GM12878 (cell line): ENCODE measurements around the gene DOK7. TPM values are rescaled to one million over a fixed set of nuclear protein-coding genes. Genes with fewer than 3 reads are reported as not detected.

Source experiments
- ATAC-seq: fragments of 200-7000 bp; cut with Tn5 transposase; 3 replicates; pipeline ENCODE4 v1.9.1; 2020; ENCODE audit warnings: mild to moderate bottlenecking, moderate library complexity
- BruUV-seq: library from RNA; stranded (reverse); fragments of 400-500 nt; replicated peaks from 2 replicates; lab custom pipeline; 2021; lab: Mats Ljungman, UMichigan
- CTCF ChIA-PET: fragments of 300-600 bp; sonication (Branson Sonifier 250); formaldehyde crosslinking; extraction: SDS; loops from one replicate; lab custom pipeline; 2021; ENCODE audit warnings: inconsistent platforms; lab: Yijun Ruan, JAX
- POLR2A ChIA-PET: fragments of 350-600 bp; formaldehyde crosslinking; extraction: SDS; loops from one replicate; lab custom pipeline; 2021; ENCODE audit warnings: inconsistent platforms; lab: Charles Lee
- RAD21 ChIA-PET: fragments of 300-600 bp; sonication (Branson Sonifier 250); formaldehyde crosslinking; loops from one replicate; lab custom pipeline; 2023; ENCODE audit warnings: antibody characterized with exemption; ENCODE audit not compliant: unreplicated experiment; lab: Charles Lee
- SMC1A ChIA-PET: fragments of 300-600 bp; sonication (Branson Sonifier 250); formaldehyde crosslinking; loops from one replicate; lab custom pipeline; 2023; ENCODE audit not compliant: unreplicated experiment, uncharacterized antibody; lab: Charles Lee
- DNase-seq: peaks from one replicate; pipeline ENCODE4 v3.0.0-alpha.2; 2011; ENCODE audit warnings: low read depth, low spot score
- FAIRE-seq: peaks from 3 replicates; lab custom pipeline; 2011; peaks lifted over from hg19 to GRCh38; lab: Jason Lieb, UNC
- H2AFZ ChIP-seq: 2 replicates; pipeline ENCODE4 v1.6.0; 2011; ENCODE audit warnings: low read depth, low read length, control low read depth; ENCODE audit not compliant: control insufficient read depth
- H3K27ac ChIP-seq: 2 replicates; pipeline ENCODE4 v1.5.1; 2011; ENCODE audit warnings: control low read depth; ENCODE audit not compliant: control insufficient read depth, insufficient read depth
- H3K27me3 ChIP-seq, 2 experiments: replicated peaks in 1 of 2; 2 replicates each; pipeline versions ENCODE4 v1.6.0 to v1.6.1; 2011; ENCODE audit warnings: low read length in 1 of 2; ENCODE audit not compliant: control insufficient read depth in 2 of 2, insufficient read depth in 2 of 2
- H3K36me3 ChIP-seq, 2 experiments: 2 replicates each; pipeline ENCODE4 v1.5.1; 2011; ENCODE audit warnings: low read length in 1 of 2; ENCODE audit not compliant: control insufficient read depth in 2 of 2, insufficient read depth in 2 of 2
- H3K4me1 ChIP-seq: 2 replicates; pipeline ENCODE4 v1.6.1; 2011; ENCODE audit warnings: mild to moderate bottlenecking, low read length, moderate library complexity, mixed read lengths; ENCODE audit not compliant: control insufficient read depth, insufficient read depth
- H3K4me2 ChIP-seq: 2 replicates; pipeline ENCODE4 v1.6.0; 2011; ENCODE audit warnings: control low read depth; ENCODE audit not compliant: control insufficient read depth, insufficient read depth
- H3K4me3 ChIP-seq: fragments of 200-600 bp; sonication (generic); 2 replicates; pipeline ENCODE4 v1.5.1; 2016
- H3K79me2 ChIP-seq: 2 replicates; pipeline ENCODE4 v1.6.0; 2011; ENCODE audit warnings: low read length; ENCODE audit not compliant: control insufficient read depth, insufficient read depth
- H3K9ac ChIP-seq: 2 replicates; pipeline ENCODE4 v1.8.0; 2011; ENCODE audit warnings: low read length, control low read depth, mixed read lengths; ENCODE audit not compliant: control insufficient read depth, insufficient read depth
- H3K9me3 ChIP-seq: replicated peaks from 3 replicates; pipeline ENCODE4 v1.5.1; 2011; ENCODE audit warnings: mild to moderate bottlenecking, low read length; ENCODE audit not compliant: control insufficient read depth, insufficient read depth
- H4K20me1 ChIP-seq: 2 replicates; pipeline ENCODE4 v1.6.0; 2011; ENCODE audit not compliant: control insufficient read depth, insufficient read depth
- ASH2L ChIP-seq: fragments of 300-600, 200-600 bp; sonication (generic); IDR thresholded peaks from 2 replicates; pipeline ENCODE4 v1.6.1; 2017; ENCODE audit warnings: low read depth, mild to moderate bottlenecking, borderline replicate concordance
- ATF3 ChIP-seq: IDR thresholded peaks from 2 replicates; pipeline ENCODE4 v1.6.1; 2011; ENCODE audit warnings: low read depth, mild to moderate bottlenecking, low read length, moderate library complexity, borderline replicate concordance; ENCODE audit errors: extremely low read depth
- CBFB ChIP-seq: IDR thresholded peaks from 2 replicates; pipeline ENCODE4 v1.6.1; 2016; ENCODE audit warnings: antibody characterized with exemption, low read depth
- CHD1 ChIP-seq: IDR thresholded peaks from 2 replicates; pipeline ENCODE4 v1.6.1; 2012; ENCODE audit warnings: low read depth, low read length, improper control_type of control experiment
- EZH2 ChIP-seq: IDR thresholded peaks from 2 replicates; pipeline ENCODE4 v1.6.1; 2012; ENCODE audit warnings: low read depth, mild to moderate bottlenecking, control low read depth, inconsistent platforms, low read length, borderline replicate concordance; ENCODE audit not compliant: control insufficient read depth
- HCFC1 ChIP-seq: fragments of 150-350 bp; IDR thresholded peaks from 2 replicates; pipeline ENCODE4 v1.6.1; 2014; ENCODE audit warnings: low read length
- IKZF1 ChIP-seq: fragments of 450-650 bp; conservative IDR thresholded peaks from 2 replicates; pipeline ENCODE4 v1.6.1; 2017; ENCODE audit warnings: antibody characterized with exemption, mild to moderate bottlenecking
- KLF5 ChIP-seq: fragments of 450-650 bp; IDR thresholded peaks from 2 replicates; pipeline ENCODE4 v1.6.1; 2014; ENCODE audit warnings: mild to moderate bottlenecking; ENCODE audit not compliant: partially characterized antibody
- MAX ChIP-seq: IDR thresholded peaks from 2 replicates; pipeline ENCODE4 v1.6.1; 2012; ENCODE audit warnings: low read depth, low read length, improper control_type of control experiment
- MEF2B ChIP-seq: fragments of 450-650 bp; IDR thresholded peaks from 2 replicates; pipeline ENCODE4 v1.6.1; 2018; ENCODE audit warnings: mild to moderate bottlenecking, moderate library complexity; ENCODE audit not compliant: partially characterized antibody, poor library complexity, severe bottlenecking
- NFIC ChIP-seq: IDR thresholded peaks from 2 replicates; pipeline ENCODE4 v1.6.1; 2012; ENCODE audit warnings: low read depth, mild to moderate bottlenecking, inconsistent platforms, low read length, moderate library complexity
- NR2C2 ChIP-seq: IDR thresholded peaks from 2 replicates; pipeline ENCODE4 v1.6.1; 2011; ENCODE audit warnings: borderline replicate concordance, low read depth; ENCODE audit not compliant: control insufficient read depth, insufficient read length
- POU2F2 ChIP-seq: IDR thresholded peaks from 3 replicates; pipeline ENCODE4 v1.6.1; 2011; ENCODE audit warnings: low read depth, mild to moderate bottlenecking, low read length, borderline replicate concordance
- TCF3 ChIP-seq: IDR thresholded peaks from 2 replicates; pipeline ENCODE4 v1.6.1; 2012; ENCODE audit warnings: low read depth, mild to moderate bottlenecking, low read length, borderline replicate concordance; ENCODE audit not compliant: insufficient read depth
- ZBED1 ChIP-seq: IDR thresholded peaks from 2 replicates; pipeline ENCODE4 v1.6.1; 2016; ENCODE audit warnings: borderline replicate concordance
- ZNF24 ChIP-seq: fragments of 450-650 bp; IDR thresholded peaks from 2 replicates; pipeline ENCODE4 v1.6.1; 2017; ENCODE audit warnings: antibody characterized with exemption, mild to moderate bottlenecking
- ZNF384 ChIP-seq: IDR thresholded peaks from 2 replicates; pipeline ENCODE4 v1.6.1; 2012; ENCODE audit warnings: low read depth, mild to moderate bottlenecking, low read length, improper control_type of control experiment, borderline replicate concordance
- WGBS: methylation state at CpG from one replicate; pipeline ENCODE4 v1.1.6; 2016; ENCODE audit warnings: low lambda C conversion rate; ENCODE audit not compliant: insufficient replicate concordance, insufficient coverage; ENCODE audit errors: missing lambda C conversion rate; 5-methylcytosine and 5-hydroxymethylcytosine counted together
- in situ Hi-C: fragments of 300-500 bp; cut with MboI; formaldehyde crosslinking; loops from 9 replicates; pipeline ENCODE4 v1.14.3; 2018; ENCODE audit warnings: mixed read lengths
- intact Hi-C: fragments of 100-400 bp; cut with micrococcal nuclease; formaldehyde crosslinking; loops from one replicate; pipeline ENCODE4 v1.14.2; 2022; ENCODE audit not compliant: unreplicated experiment
- polyA plus RNA-seq, 11 experiments: library from polyadenylated mRNA; depleted of rRNA in 4 of 11; unstranded in 6 of 11; stranded (reverse) in 5 of 11; fragments of >200 nt; fragmentation: Nextera tagmentation in 4 of 11; fragmentation: Illumina TruSeq in 1 of 11; extraction: Ambion mirVana in 4 of 11; extraction: Trizol in 1 of 11; gene quantifications; 1 replicate in 1 of 11; 2 replicates in 10 of 11; pipeline versions ENCODE4 v1.2.1 to v1.2.3, GENCODE V29; 2011 to 2016; ENCODE audit warnings: inconsistent platforms in 2 of 11, missing spikeins in 2 of 11, low read depth in 1 of 11
- total RNA-seq, 4 experiments: library from RNA; depleted of rRNA in 3 of 4; stranded (reverse); fragments of >200 nt in 3 of 4; fragmentation: Illumina TruSeq in 1 of 4; extraction: Trizol in 1 of 4; gene quantifications; 2 replicates each; pipeline versions ENCODE4 v1.2.1 to v1.2.3, GENCODE V29; 2013 to 2021
- TF ChIP-seq, protein P1 (sequence below): fragments of 450-650 bp; IDR thresholded peaks from 2 replicates; pipeline ENCODE4 v1.6.1; 2014; ENCODE audit warnings: mild to moderate bottlenecking
- TF ChIP-seq, protein P2 (sequence below): fragments of 450-650 bp; IDR thresholded peaks from 2 replicates; pipeline ENCODE4 v1.6.1; 2017; ENCODE audit warnings: low read depth, mild to moderate bottlenecking, moderate library complexity

Gene DOK7
- total and polyA plus RNA-seq, 10 of the 15 experiments (the other 5 are each of a cell fraction or from before 2014, with no cell fraction given): 0.04 to 0.46 (median 0.18) TPM; not detected in 4

GRCh38 chr4:3420606-3420955 lies 42.5 kb upstream of the DOK7 start:
- no peak for ATAC-seq

More at GRCh38 chr4:3420606-3420955, 42.5 kb upstream of the DOK7 start:
- Histone ChIP-seq H4K20me1 (no peaks in the 10 kb centered on the region; the same call in 1 of the 2 replicates), H3K4me3 (no peak overlapping the region), H3K4me2 (no peak overlapping the region), H2AFZ (no peak overlapping the region), H3K4me1 (no peaks in the 10 kb centered on the region), H3K9me3 (no peaks in the 10 kb centered on the region), H3K79me2 (no peaks in the 10 kb centered on the region), H3K36me3 (no peaks in the 10 kb centered on the region), H3K27ac (no peak overlapping the region), H3K27me3 (no peaks in the 10 kb centered on the region), H3K9ac (no peak overlapping the region)
- DNase-seq (no peak), FAIRE-seq (no peak)
- CTCF ChIA-PET: interaction anchor here (0.7 kb wide), 1 partner anchor 60 kb away, joined by 3 read pairs; no protein-coding TSS in a partner anchor
- in situ Hi-C loops (no loop called here), intact Hi-C loops (no loop called here)
- POLR2A ChIA-PET: no interaction called here
- RAD21 ChIA-PET: no interaction called here
- WGBS: 46% methylated on average over 12 of the region's 12 CpGs
- SMC1A ChIA-PET: no interaction called here
- no peak for TF ChIP-seq TCF3
- TF ChIP-seq, protein P1, sequence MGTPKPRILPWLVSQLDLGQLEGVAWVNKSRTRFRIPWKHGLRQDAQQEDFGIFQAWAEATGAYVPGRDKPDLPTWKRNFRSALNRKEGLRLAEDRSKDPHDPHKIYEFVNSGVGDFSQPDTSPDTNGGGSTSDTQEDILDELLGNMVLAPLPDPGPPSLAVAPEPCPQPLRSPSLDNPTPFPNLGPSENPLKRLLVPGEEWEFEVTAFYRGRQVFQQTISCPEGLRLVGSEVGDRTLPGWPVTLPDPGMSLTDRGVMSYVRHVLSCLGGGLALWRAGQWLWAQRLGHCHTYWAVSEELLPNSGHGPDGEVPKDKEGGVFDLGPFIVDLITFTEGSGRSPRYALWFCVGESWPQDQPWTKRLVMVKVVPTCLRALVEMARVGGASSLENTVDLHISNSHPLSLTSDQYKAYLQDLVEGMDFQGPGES: no peak
- TF ChIP-seq EZH2: no peak
- TF ChIP-seq CHD1: no peak
- TF ChIP-seq NFIC: no peak
- TF ChIP-seq CBFB: no peak
- TF ChIP-seq HCFC1: no peak
- TF ChIP-seq MEF2B: no peak
- TF ChIP-seq KLF5: no peak
- TF ChIP-seq ATF3: no peak
- no peak for TF ChIP-seq ZNF384
- no peak for TF ChIP-seq ZBED1
- TF ChIP-seq MAX: no peak
- TF ChIP-seq, protein P2, sequence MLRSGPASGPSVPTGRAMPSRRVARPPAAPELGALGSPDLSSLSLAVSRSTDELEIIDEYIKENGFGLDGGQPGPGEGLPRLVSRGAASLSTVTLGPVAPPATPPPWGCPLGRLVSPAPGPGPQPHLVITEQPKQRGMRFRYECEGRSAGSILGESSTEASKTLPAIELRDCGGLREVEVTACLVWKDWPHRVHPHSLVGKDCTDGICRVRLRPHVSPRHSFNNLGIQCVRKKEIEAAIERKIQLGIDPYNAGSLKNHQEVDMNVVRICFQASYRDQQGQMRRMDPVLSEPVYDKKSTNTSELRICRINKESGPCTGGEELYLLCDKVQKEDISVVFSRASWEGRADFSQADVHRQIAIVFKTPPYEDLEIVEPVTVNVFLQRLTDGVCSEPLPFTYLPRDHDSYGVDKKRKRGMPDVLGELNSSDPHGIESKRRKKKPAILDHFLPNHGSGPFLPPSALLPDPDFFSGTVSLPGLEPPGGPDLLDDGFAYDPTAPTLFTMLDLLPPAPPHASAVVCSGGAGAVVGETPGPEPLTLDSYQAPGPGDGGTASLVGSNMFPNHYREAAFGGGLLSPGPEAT: no peak
- TF ChIP-seq POU2F2: no peak
- no peak for TF ChIP-seq ASH2L
- no peak for TF ChIP-seq ZNF24
- no peak for TF ChIP-seq NR2C2
- no peak for TF ChIP-seq IKZF1
- no TSS peak for BruUV-seq
